Suppressor macrophage treated with lipopolysaccharide for 1 hour (primary cell): ENCODE data around the gene HACD2.

Experiments used
- DNase-seq, 3 donors: peaks; one replicate each; pipeline ENCODE4 v3.0.0-alpha.2; 2020 to 2022

HACD2 gene

GRCh38 chr3:123480428-123480827 is 104.4 kb downstream of the HACD2 start:
- DNase-seq: peak in 1 of 3 donors; percentile 8

- DNase-seq: no peak
These were observed 105.0 kb downstream of the HACD2 start for GRCh38 chr3:123479891-123480290.

- no peak for DNase-seq
These were observed 106.5 kb downstream of the HACD2 start for GRCh38 chr3:123478314-123478713.

- DNase-seq: no peak
These were observed 107.7 kb downstream of the HACD2 start for GRCh38 chr3:123476967-123477750.

- peak in 1 of 3 donors; percentile 8 for DNase-seq
These were observed 109.1 kb downstream of the HACD2 start for GRCh38 chr3:123475786-123476185.

- DNase-seq: no peak
These were observed 113.7 kb downstream of the HACD2 start for GRCh38 chr3:123471106-123471505.

GRCh38 chr3:123469323-123469995 is 115.4 kb downstream of the HACD2 start:
- no peak for DNase-seq

- no peak for DNase-seq
These were observed 117.8 kb downstream of the HACD2 start for GRCh38 chr3:123467046-123467445.

- DNase-seq: no peak
These were observed 120.6 kb downstream of the HACD2 start for GRCh38 chr3:123464211-123464610.

- DNase-seq: no peak
These were observed 125.0 kb downstream of the HACD2 start for GRCh38 chr3:123459862-123460261.

GRCh38 chr3:123458255-123458654 is 126.6 kb downstream of the HACD2 start:
- DNase-seq: no peak

GRCh38 chr3:123457841-123458240 is 127.0 kb downstream of the HACD2 start:
- peak; percentile 7 to 49 (median 26) for DNase-seq

- DNase-seq: no peak
These were observed 131.2 kb downstream of the HACD2 start for GRCh38 chr3:123453675-123454074.

- DNase-seq: no peak
These were observed 133.7 kb downstream of the HACD2 start for GRCh38 chr3:123451186-123451585.

GRCh38 chr3:123449997-123450604 is 134.8 kb downstream of the HACD2 start:
- DNase-seq: no peak

GRCh38 chr3:123449102-123449996 is 135.5 kb downstream of the HACD2 start:
- peak in 2 of 3 donors; percentile 16 to 49 for DNase-seq

GRCh38 chr3:123448536-123449101 is 136.2 kb downstream of the HACD2 start, which contains the start of gene ADCY5:
Gene ADCY5, minus strand, starts transcription at chr3:123449090. Its CDS starts 545 bp downstream, at chr3:123448545.
- DNase-seq: peak in 2 of 3 donors; percentile 32 to 49

- DNase-seq: peak; percentile 51 to 88 (median 70)
These were observed 136.9 kb downstream of the HACD2 start for GRCh38 chr3:123447749-123448517.

GRCh38 chr3:123447416-123447748 is 137.5 kb downstream of the HACD2 start:
- no peak for DNase-seq

- DNase-seq: no peak
These were observed 138.2 kb downstream of the HACD2 start for GRCh38 chr3:123446610-123447109.

GRCh38 chr3:123446210-123446609 is 138.6 kb downstream of the HACD2 start:
- no peak for DNase-seq
